GM23338 (cell line): ENCODE data around the gene PKD1. TPM values are rescaled to one million over a fixed set of nuclear protein-coding genes. Genes with fewer than 3 reads are reported as not detected.

Experiments used
- ATAC-seq: fragments of 200-7000 bp; cut with Tn5 transposase; 3 replicates; pipeline ENCODE4 v1.9.1; 2020
- DNase-seq: peaks from one replicate; pipeline ENCODE4 v3.0.0-alpha.2; 2015; ENCODE audit warnings: low spot score
- H2AFZ ChIP-seq: fragments of 200-600 bp; sonication (generic); 2 replicates; pipeline ENCODE4 v1.8.0; 2016; ENCODE audit warnings: antibody characterized with exemption, mild to moderate bottlenecking, moderate library complexity
- H3F3A ChIP-seq: fragments of 200-600 bp; sonication (generic); replicated peaks from 2 replicates; pipeline ENCODE4 v1.8.0; 2017; ENCODE audit warnings: antibody characterized with exemption, mixed run types, low read depth
- H3K27ac ChIP-seq: fragments of 200-600 bp; sonication (generic); 2 replicates; pipeline ENCODE4 v1.6.1; 2016; ENCODE audit warnings: low read depth
- H3K27me3 ChIP-seq: fragments of 200-600 bp; sonication (generic); 2 replicates; pipeline ENCODE4 v1.8.0; 2016; ENCODE audit warnings: mild to moderate bottlenecking, mixed run types, moderate library complexity; ENCODE audit not compliant: insufficient read depth
- H3K36me3 ChIP-seq: fragments of 200-600 bp; sonication (generic); 2 replicates; pipeline ENCODE4 v1.8.0; 2016; ENCODE audit warnings: mild to moderate bottlenecking; ENCODE audit not compliant: insufficient read depth
- H3K4me1 ChIP-seq: fragments of 200-600 bp; sonication (generic); 2 replicates; pipeline ENCODE4 v1.8.0; 2016; ENCODE audit warnings: mild to moderate bottlenecking, moderate library complexity; ENCODE audit not compliant: insufficient read depth
- H3K4me2 ChIP-seq: fragments of 200-600 bp; sonication (generic); 2 replicates; pipeline ENCODE4 v1.7.1; 2017; ENCODE audit warnings: mixed run types
- H3K4me3 ChIP-seq: fragments of 200-600 bp; sonication (generic); 2 replicates; pipeline ENCODE4 v1.6.1; 2016; ENCODE audit warnings: mixed run types
- H3K79me2 ChIP-seq: fragments of 200-600 bp; sonication (generic); replicated peaks from 2 replicates; pipeline ENCODE4 v1.8.0; 2017; ENCODE audit warnings: mild to moderate bottlenecking; ENCODE audit not compliant: insufficient read depth
- H3K9me2 ChIP-seq: fragments of 200-600 bp; sonication (generic); 2 replicates; pipeline ENCODE4 v1.8.0; 2017; ENCODE audit not compliant: insufficient read depth
- H4K20me1 ChIP-seq: fragments of 200-600 bp; sonication (generic); replicated peaks from 2 replicates; pipeline ENCODE4 v1.8.0; 2017; ENCODE audit warnings: mild to moderate bottlenecking; ENCODE audit not compliant: insufficient read depth
- H3K27ac Mint-ChIP-seq: 2 replicates; pipeline ENCODE4 v1.8.0; 2020; ENCODE audit warnings: inconsistent platforms, mild to moderate bottlenecking, moderate library complexity, mixed read lengths
- H3K27me3 Mint-ChIP-seq: 3 replicates; pipeline ENCODE4 v1.8.0; 2022; ENCODE audit warnings: low read depth, mild to moderate bottlenecking, moderate library complexity, mixed read lengths, inconsistent platforms; ENCODE audit not compliant: insufficient read depth, poor library complexity
- H3K36me3 Mint-ChIP-seq: 3 replicates; pipeline ENCODE4 v1.8.0; 2021; ENCODE audit warnings: low read depth, mild to moderate bottlenecking, inconsistent platforms, moderate library complexity, mixed read lengths
- H3K4me1 Mint-ChIP-seq: 3 replicates; pipeline ENCODE4 v1.8.0; 2020; ENCODE audit warnings: mild to moderate bottlenecking, inconsistent platforms, mixed read lengths
- H3K4me3 Mint-ChIP-seq: 3 replicates; pipeline ENCODE4 v1.8.0; 2021; ENCODE audit warnings: moderate library complexity, mild to moderate bottlenecking, inconsistent platforms, mixed read lengths
- H3K9me3 Mint-ChIP-seq: 3 replicates; pipeline ENCODE4 v1.8.0; 2020; ENCODE audit warnings: moderate library complexity, mild to moderate bottlenecking, inconsistent platforms, mixed read lengths
- CREB1 ChIP-seq: fragments of 250-450 bp; sonication (Bioruptor Pico); IDR thresholded peaks from 2 replicates; pipeline ENCODE4 v1.5.0; 2020; ENCODE audit warnings: low read depth, mild to moderate bottlenecking, moderate library complexity
- EZH2 ChIP-seq: fragments of 200-600 bp; sonication (generic); IDR thresholded peaks from one replicate; pipeline ENCODE4 v1.8.0; 2017; ENCODE audit warnings: antibody characterized with exemption, mild to moderate bottlenecking, low read depth; ENCODE audit not compliant: unreplicated experiment
- EZH2phosphoT487 ChIP-seq: fragments of 200-600 bp; sonication (generic); IDR thresholded peaks from one replicate; pipeline ENCODE4 v1.8.1; 2018; ENCODE audit warnings: antibody characterized with exemption; ENCODE audit not compliant: unreplicated experiment
- JUNB ChIP-seq: IDR thresholded peaks from one replicate; pipeline ENCODE4 v1.6.1; 2016; ENCODE audit warnings: antibody characterized with exemption; ENCODE audit not compliant: unreplicated experiment
- NANOG ChIP-seq: IDR thresholded peaks from 2 replicates; pipeline ENCODE4 v1.6.1; 2016; ENCODE audit warnings: antibody characterized with exemption, borderline replicate concordance
- POLR2AphosphoS5 ChIP-seq: IDR thresholded peaks from 2 replicates; pipeline ENCODE4 v1.6.1; 2016; ENCODE audit warnings: antibody characterized with exemption, low read depth
- STAT1 ChIP-seq: IDR thresholded peaks from one replicate; pipeline ENCODE4 v1.6.1; 2016; ENCODE audit warnings: antibody characterized with exemption; ENCODE audit not compliant: unreplicated experiment
- ZNF114 ChIP-seq: fragments of 250-450 bp; sonication (Bioruptor Pico); IDR thresholded peaks from 2 replicates; pipeline ENCODE4 v1.5.0; 2020; ENCODE audit warnings: mild to moderate bottlenecking, moderate library complexity
- ZNF331 ChIP-seq: fragments of 250-450 bp; sonication (Bioruptor Pico); IDR thresholded peaks from 2 replicates; pipeline ENCODE4 v1.5.0; 2020; ENCODE audit warnings: low read depth, mild to moderate bottlenecking, moderate library complexity
- polyA plus RNA-seq: library from polyadenylated mRNA; unstranded; fragments of >200 nt; fragmentation: Nextera tagmentation; extraction: Ambion mirVana; gene quantifications from 2 replicates; pipeline ENCODE4 v1.2.1, GENCODE V29; 2016
- total RNA-seq: library from RNA; depleted of rRNA; stranded (reverse); fragments of >200 nt; shearing (Covaris generic); gene quantifications from 2 replicates; pipeline ENCODE4 v1.2.3, GENCODE V29; 2014
- TF ChIP-seq, protein P1 (sequence below), 2 experiments: fragments of 200-600 bp in 1 of 2; sonication (generic) in 1 of 2; conservative IDR thresholded peaks; 2 replicates each; pipeline versions ENCODE4 v1.5.1 to v1.6.1; 2016 to 2017; ENCODE audit warnings: antibody characterized with exemption in 2 of 2, low read depth in 2 of 2, mild to moderate bottlenecking in 2 of 2, moderate library complexity in 1 of 2
- TF ChIP-seq, protein P2 (sequence below): IDR thresholded peaks from one replicate; pipeline ENCODE4 v1.6.1; 2018; ENCODE audit warnings: antibody characterized with exemption; ENCODE audit not compliant: unreplicated experiment
- TF ChIP-seq, protein P3 (sequence below): IDR thresholded peaks from 2 replicates; pipeline ENCODE4 v1.6.1; 2016; ENCODE audit warnings: antibody characterized with exemption

The PKD1 gene
- total and polyA plus RNA-seq, 2 experiments from 2014 or later = 21.1 to 107 TPM

DNA sequence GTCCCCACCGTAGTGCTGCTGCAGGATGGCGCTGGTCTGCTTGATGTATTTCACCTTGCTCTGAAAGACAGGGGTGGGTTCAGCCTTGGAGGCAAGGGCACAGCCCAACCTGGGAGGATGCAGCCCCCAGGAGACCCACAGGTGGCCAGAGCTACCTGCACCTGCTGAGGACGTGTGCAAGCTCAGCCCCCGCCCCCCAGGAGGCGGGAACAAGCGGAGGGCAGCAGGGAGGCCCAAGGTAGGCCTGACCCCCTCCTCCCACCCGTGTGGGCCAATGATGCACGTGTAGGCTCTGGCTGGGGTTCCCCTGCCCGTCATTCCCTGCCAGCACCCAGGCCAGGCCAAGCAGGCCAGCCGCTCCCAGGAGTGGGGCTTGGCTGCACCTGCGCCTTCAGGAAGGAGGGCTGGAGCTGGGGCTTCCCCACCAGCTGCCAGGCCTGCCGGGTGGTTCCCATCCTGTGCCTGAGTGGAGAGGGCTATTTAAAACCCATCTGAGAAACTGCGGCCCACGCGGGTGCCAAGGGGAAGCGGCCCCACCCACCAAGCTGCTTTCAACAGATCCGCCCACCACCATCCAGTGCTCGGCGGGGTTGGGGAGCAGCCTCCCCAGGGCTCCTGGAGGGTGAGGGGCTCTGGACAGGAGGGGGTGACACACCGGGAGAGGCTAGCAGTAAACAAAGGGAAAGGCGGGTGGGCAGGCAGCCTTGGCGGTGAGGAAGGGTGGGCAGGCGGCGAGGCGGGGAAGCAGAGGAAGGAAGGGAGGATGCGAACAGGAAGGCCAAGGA is 91.8 kb downstream of the PKD1 start:
- Histone ChIP-seq H3K36me3 (no peaks in the 10 kb centered on the region), H3K27ac (no peak overlapping the region), H3K79me2 (peaks cover 18% of the 10 kb centered on the region), H4K20me1 (peaks cover 3% of the 10 kb centered on the region; the same call in 1 of the 2 replicates), H3K27me3 (no peaks in the 10 kb centered on the region), H3F3A (0 out of 2 replicates have a peak, but pooled peaks cover 5% of the 10 kb centered on the region), H3K4me3 (no peak overlapping the region), H3K9me2 (no peaks in the 10 kb centered on the region), H3K4me1 (peaks cover 10% of the 10 kb centered on the region; the same call in 1 of the 2 replicates), H3K4me2 (no peak overlapping the region), H2AFZ (no peak overlapping the region)
- Mint-ChIP-seq H3K4me1 (peaks cover 14% of the 10 kb centered on the region), H3K36me3 (no peaks in the 10 kb centered on the region), H3K27ac (no peak overlapping the region), H3K27me3 (peaks cover 17% of the 10 kb centered on the region), H3K9me3 (no peaks in the 10 kb centered on the region), H3K4me3 (no peak overlapping the region)
- DNase-seq (no peak), ATAC-seq (no peak)
- no peak for TF ChIP-seq EZH2phosphoT487
- no peak for TF ChIP-seq JUNB
- TF ChIP-seq STAT1 = no peak
- no peak for TF ChIP-seq POLR2AphosphoS5
- TF ChIP-seq CREB1 (CRISPR knock-in tag) = no peak

DNA sequence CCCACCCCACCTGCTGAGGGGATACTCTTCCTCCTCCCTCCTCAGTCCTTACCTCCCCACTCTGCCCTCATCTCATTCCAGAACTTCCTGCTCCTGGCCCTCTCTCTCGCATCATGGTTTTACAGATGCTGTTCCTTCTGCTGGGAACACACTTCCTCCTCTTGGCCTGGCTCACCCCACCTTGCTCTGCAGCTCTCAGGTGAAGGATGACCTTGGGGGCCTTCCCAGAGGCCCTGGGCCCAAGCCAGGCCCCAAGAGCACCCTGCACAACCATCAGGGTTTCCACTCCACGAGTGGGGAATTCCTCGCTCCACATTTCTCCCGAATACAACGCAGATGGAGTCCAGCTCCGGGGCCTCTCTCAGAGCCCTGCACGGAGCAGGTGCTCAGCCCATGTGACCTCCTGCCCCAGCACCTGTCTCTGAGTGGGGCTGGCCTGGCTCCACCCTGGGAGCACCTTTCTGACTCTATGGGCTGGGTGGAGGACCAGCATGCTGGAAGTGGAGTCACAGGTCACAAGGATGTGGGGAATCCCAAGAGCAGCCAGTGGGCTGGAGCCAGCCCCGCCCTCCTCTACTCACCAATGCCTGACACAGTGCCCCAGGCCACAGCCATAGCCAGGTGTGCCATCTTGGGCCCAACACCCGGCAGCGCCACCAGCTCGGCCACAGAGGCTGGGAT is 92.6 kb downstream of the PKD1 start:
- peaks cover 13% of the 10 kb centered on the region for H3K27me3 Mint-ChIP-seq
- peaks cover 11% of the 10 kb centered on the region for H3K79me2 ChIP-seq
- ATAC-seq (no peak), DNase-seq (no peak)
- no peaks in the 10 kb centered on the region for H3K36me3 ChIP-seq
- H3K9me3 Mint-ChIP-seq = no peaks in the 10 kb centered on the region
- H3K4me3 ChIP-seq = no peak overlapping the region
- H3F3A ChIP-seq = 0 out of 2 replicates have a peak, but pooled peaks cover 5% of the 10 kb centered on the region
- H3K27me3 ChIP-seq = no peaks in the 10 kb centered on the region
- H3K4me1 ChIP-seq = peaks cover 5% of the 10 kb centered on the region; the same call in 1 of the 2 replicates
- no peak overlapping the region for H3K4me2 ChIP-seq
- H3K4me1 Mint-ChIP-seq = peaks cover 11% of the 10 kb centered on the region
- no peak overlapping the region for H3K27ac ChIP-seq
- peaks cover 3% of the 10 kb centered on the region; the same call in 1 of the 2 replicates for H4K20me1 ChIP-seq
- no peaks in the 10 kb centered on the region for H3K9me2 ChIP-seq
- H3K36me3 Mint-ChIP-seq = no peaks in the 10 kb centered on the region
- no peak overlapping the region for H2AFZ ChIP-seq
- TF ChIP-seq, protein P1, sequence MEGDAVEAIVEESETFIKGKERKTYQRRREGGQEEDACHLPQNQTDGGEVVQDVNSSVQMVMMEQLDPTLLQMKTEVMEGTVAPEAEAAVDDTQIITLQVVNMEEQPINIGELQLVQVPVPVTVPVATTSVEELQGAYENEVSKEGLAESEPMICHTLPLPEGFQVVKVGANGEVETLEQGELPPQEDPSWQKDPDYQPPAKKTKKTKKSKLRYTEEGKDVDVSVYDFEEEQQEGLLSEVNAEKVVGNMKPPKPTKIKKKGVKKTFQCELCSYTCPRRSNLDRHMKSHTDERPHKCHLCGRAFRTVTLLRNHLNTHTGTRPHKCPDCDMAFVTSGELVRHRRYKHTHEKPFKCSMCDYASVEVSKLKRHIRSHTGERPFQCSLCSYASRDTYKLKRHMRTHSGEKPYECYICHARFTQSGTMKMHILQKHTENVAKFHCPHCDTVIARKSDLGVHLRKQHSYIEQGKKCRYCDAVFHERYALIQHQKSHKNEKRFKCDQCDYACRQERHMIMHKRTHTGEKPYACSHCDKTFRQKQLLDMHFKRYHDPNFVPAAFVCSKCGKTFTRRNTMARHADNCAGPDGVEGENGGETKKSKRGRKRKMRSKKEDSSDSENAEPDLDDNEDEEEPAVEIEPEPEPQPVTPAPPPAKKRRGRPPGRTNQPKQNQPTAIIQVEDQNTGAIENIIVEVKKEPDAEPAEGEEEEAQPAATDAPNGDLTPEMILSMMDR (conservative IDR thresholded peaks at IDR 0.05; ENCODE audit: low read depth in 2 of 2) = no peak
- no peak for TF ChIP-seq EZH2phosphoT487
- no peak for TF ChIP-seq NANOG
- no peak for TF ChIP-seq CREB1 (CRISPR knock-in tag)
- TF ChIP-seq ZNF331 (CRISPR knock-in tag) = no peak
- TF ChIP-seq, protein P2, sequence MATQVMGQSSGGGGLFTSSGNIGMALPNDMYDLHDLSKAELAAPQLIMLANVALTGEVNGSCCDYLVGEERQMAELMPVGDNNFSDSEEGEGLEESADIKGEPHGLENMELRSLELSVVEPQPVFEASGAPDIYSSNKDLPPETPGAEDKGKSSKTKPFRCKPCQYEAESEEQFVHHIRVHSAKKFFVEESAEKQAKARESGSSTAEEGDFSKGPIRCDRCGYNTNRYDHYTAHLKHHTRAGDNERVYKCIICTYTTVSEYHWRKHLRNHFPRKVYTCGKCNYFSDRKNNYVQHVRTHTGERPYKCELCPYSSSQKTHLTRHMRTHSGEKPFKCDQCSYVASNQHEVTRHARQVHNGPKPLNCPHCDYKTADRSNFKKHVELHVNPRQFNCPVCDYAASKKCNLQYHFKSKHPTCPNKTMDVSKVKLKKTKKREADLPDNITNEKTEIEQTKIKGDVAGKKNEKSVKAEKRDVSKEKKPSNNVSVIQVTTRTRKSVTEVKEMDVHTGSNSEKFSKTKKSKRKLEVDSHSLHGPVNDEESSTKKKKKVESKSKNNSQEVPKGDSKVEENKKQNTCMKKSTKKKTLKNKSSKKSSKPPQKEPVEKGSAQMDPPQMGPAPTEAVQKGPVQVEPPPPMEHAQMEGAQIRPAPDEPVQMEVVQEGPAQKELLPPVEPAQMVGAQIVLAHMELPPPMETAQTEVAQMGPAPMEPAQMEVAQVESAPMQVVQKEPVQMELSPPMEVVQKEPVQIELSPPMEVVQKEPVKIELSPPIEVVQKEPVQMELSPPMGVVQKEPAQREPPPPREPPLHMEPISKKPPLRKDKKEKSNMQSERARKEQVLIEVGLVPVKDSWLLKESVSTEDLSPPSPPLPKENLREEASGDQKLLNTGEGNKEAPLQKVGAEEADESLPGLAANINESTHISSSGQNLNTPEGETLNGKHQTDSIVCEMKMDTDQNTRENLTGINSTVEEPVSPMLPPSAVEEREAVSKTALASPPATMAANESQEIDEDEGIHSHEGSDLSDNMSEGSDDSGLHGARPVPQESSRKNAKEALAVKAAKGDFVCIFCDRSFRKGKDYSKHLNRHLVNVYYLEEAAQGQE = no peak
- TF ChIP-seq POLR2AphosphoS5 = no peak
- TF ChIP-seq, protein P3, sequence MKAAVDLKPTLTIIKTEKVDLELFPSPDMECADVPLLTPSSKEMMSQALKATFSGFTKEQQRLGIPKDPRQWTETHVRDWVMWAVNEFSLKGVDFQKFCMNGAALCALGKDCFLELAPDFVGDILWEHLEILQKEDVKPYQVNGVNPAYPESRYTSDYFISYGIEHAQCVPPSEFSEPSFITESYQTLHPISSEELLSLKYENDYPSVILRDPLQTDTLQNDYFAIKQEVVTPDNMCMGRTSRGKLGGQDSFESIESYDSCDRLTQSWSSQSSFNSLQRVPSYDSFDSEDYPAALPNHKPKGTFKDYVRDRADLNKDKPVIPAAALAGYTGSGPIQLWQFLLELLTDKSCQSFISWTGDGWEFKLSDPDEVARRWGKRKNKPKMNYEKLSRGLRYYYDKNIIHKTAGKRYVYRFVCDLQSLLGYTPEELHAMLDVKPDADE = no peak
- TF ChIP-seq STAT1 = no peak
- no peak for TF ChIP-seq EZH2
- TF ChIP-seq ZNF114 (CRISPR knock-in tag) = no peak
- TF ChIP-seq JUNB = no peak
- no peak overlapping the region for H3K27ac Mint-ChIP-seq
- no peak overlapping the region for H3K4me3 Mint-ChIP-seq
